Bronchial epithelial cell (primary cell): ENCODE results near the gene DDRGK1. TPM values are rescaled to one million over a fixed set of nuclear protein-coding genes. Genes with fewer than 3 reads are reported as not detected.

Experiments used
- DNase-seq: peaks from one replicate; pipeline ENCODE4 v3.0.0-alpha.2; 2010; ENCODE audit warnings: low read depth
- FAIRE-seq: peaks from 2 replicates; lab custom pipeline; 2011; peaks lifted over from hg19 to GRCh38; lab: Jason Lieb, UNC
- H3K27me3 ChIP-seq: 2 replicates; pipeline ENCODE4 v1.5.1; 2011; ENCODE audit warnings: low read length; ENCODE audit not compliant: control insufficient read depth, insufficient read depth
- H3K36me3 ChIP-seq: 2 replicates; pipeline ENCODE4 v1.5.1; 2011; ENCODE audit warnings: low read length; ENCODE audit not compliant: control insufficient read depth, insufficient read depth
- H3K4me3 ChIP-seq: 2 replicates; pipeline ENCODE4 v1.5.1; 2011; ENCODE audit warnings: mild to moderate bottlenecking, low read depth, low read length, control low read depth
- CTCF ChIP-seq: IDR thresholded peaks from 2 replicates; pipeline ENCODE4 v1.5.1; 2011; ENCODE audit warnings: mild to moderate bottlenecking, moderate library complexity, low read length, control low read depth, inconsistent platforms; ENCODE audit not compliant: insufficient read depth, severe bottlenecking
- total RNA-seq: library from RNA; depleted of rRNA; stranded (reverse); fragments of >200 nt; gene quantifications from 2 replicates; pipeline ENCODE4 v1.2.1, GENCODE V29; 2014

The DDRGK1 gene
- total RNA-seq, 1 donor from 2014 or later: 72.7 TPM

- DNase-seq (no peak), FAIRE-seq (no peak)
- TF ChIP-seq CTCF: no peak
- peaks cover 22% of the 10 kb centered on the region for H3K36me3 ChIP-seq
- no peak overlapping the region for H3K4me3 ChIP-seq
- H3K27me3 ChIP-seq: no peaks in the 10 kb centered on the region
Measured at GRCh38 chr20:3227936-3228749, 23.7 kb upstream of the DDRGK1 start.

GRCh38 chr20:3227506-3227905, 23.0 kb upstream of the DDRGK1 start:
- no peaks in the 10 kb centered on the region for H3K27me3 ChIP-seq
- TF ChIP-seq CTCF: no peak
- H3K4me3 ChIP-seq: no peak overlapping the region
- DNase-seq (peak; percentile 73), FAIRE-seq (no peak)
- peaks cover 21% of the 10 kb centered on the region for H3K36me3 ChIP-seq

GRCh38 chr20:3226864-3227263, 22.4 kb upstream of the DDRGK1 start:
- Histone ChIP-seq H3K4me3 (no peak overlapping the region), H3K27me3 (no peaks in the 10 kb centered on the region), H3K36me3 (peaks cover 21% of the 10 kb centered on the region)
- no peak for DNase-seq
- FAIRE-seq: no peak
- TF ChIP-seq CTCF: no peak

GRCh38 chr20:3226093-3226492, 21.6 kb upstream of the DDRGK1 start:
- Histone ChIP-seq H3K27me3 (no peaks in the 10 kb centered on the region), H3K36me3 (peaks cover 22% of the 10 kb centered on the region), H3K4me3 (no peak overlapping the region)
- FAIRE-seq: no peak
- TF ChIP-seq CTCF: no peak
- DNase-seq: no peak

GRCh38 chr20:3224681-3225421, 20.4 kb upstream of the DDRGK1 start:
- no peak overlapping the region for H3K4me3 ChIP-seq
- TF ChIP-seq CTCF: no peak
- no peaks in the 10 kb centered on the region for H3K27me3 ChIP-seq
- peaks cover 20% of the 10 kb centered on the region for H3K36me3 ChIP-seq
- FAIRE-seq: no peak
- DNase-seq: peak; percentile 38
